HepG2 (cell line): ENCODE data around the gene ZNF284. TPM values are rescaled to one million over a fixed set of nuclear protein-coding genes. Genes with fewer than 3 reads are reported as not detected.

Experiments
- ARID4A ChIP-seq: sonication (generic); formaldehyde crosslinking; IDR thresholded peaks from 2 replicates; pipeline ENCODE4 v1.5.0; 2020; ENCODE audit warnings: mild to moderate bottlenecking, missing genetic modification reagents, borderline replicate concordance
- GABPA ChIP-seq, 2 experiments: IDR thresholded peaks; 2 replicates each; pipeline ENCODE4 v1.6.1; 2011 to 2016; ENCODE audit warnings: low read depth in 2 of 2, low read length in 1 of 2, missing biosample characterization in 1 of 2, missing genetic modification characterization in 1 of 2
- GATAD1 ChIP-seq: IDR thresholded peaks from 2 replicates; pipeline ENCODE4 v1.6.1; 2016; ENCODE audit warnings: missing genetic modification reagents, missing compliant biosample characterization
- HNF4A ChIP-seq: sonication (generic); formaldehyde crosslinking; IDR thresholded peaks from 2 replicates; pipeline ENCODE4 v1.4.0; 2020; ENCODE audit warnings: missing genetic modification reagents
- KAT2B ChIP-seq: fragments of 150-350 bp; IDR thresholded peaks from 2 replicates; pipeline ENCODE4 v1.6.1; 2014; ENCODE audit warnings: low read depth, low read length, borderline replicate concordance
- POGZ ChIP-seq: sonication (generic); formaldehyde crosslinking; IDR thresholded peaks from 2 replicates; pipeline ENCODE4 v1.4.0; 2020; ENCODE audit warnings: mild to moderate bottlenecking, missing genetic modification reagents
- SALL1 ChIP-seq: sonication (generic); formaldehyde crosslinking; IDR thresholded peaks from 2 replicates; pipeline ENCODE4 v1.8.0; 2022; ENCODE audit warnings: mild to moderate bottlenecking, missing genetic modification reagents
- THAP11 ChIP-seq: IDR thresholded peaks from 2 replicates; pipeline ENCODE4 v1.6.1; 2016; ENCODE audit warnings: missing biosample characterization, missing genetic modification reagents
- ZFX ChIP-seq: sonication (generic); formaldehyde crosslinking; IDR thresholded peaks from 2 replicates; pipeline ENCODE4 v1.4.0; 2020; ENCODE audit warnings: mild to moderate bottlenecking, low read depth, missing genetic modification reagents, moderate library complexity
- ZNF143 ChIP-seq: sonication (generic); formaldehyde crosslinking; IDR thresholded peaks from 2 replicates; pipeline ENCODE4 v1.4.0; 2020; ENCODE audit warnings: missing genetic modification reagents
- ZNF280D ChIP-seq: sonication (generic); formaldehyde crosslinking; IDR thresholded peaks from 2 replicates; pipeline ENCODE4 v1.5.1; 2020; ENCODE audit warnings: mild to moderate bottlenecking, missing genetic modification reagents
- ZNF335 ChIP-seq: sonication (generic); formaldehyde crosslinking; IDR thresholded peaks from 2 replicates; pipeline ENCODE4 v1.4.0; 2020; ENCODE audit warnings: missing genetic modification reagents
- ZNF350 ChIP-seq: sonication (generic); formaldehyde crosslinking; IDR thresholded peaks from 2 replicates; pipeline ENCODE4 v1.4.0; 2020; ENCODE audit warnings: mild to moderate bottlenecking, low read depth, missing genetic modification reagents, borderline replicate concordance
- ZNF543 ChIP-seq: sonication (generic); formaldehyde crosslinking; IDR thresholded peaks from 2 replicates; pipeline ENCODE4 v1.4.0; 2020; ENCODE audit warnings: mild to moderate bottlenecking, missing genetic modification reagents
- polyA plus RNA-seq, 8 experiments: library from polyadenylated mRNA; depleted of rRNA in 3 of 8; stranded (reverse) in 7 of 8; unstranded in 1 of 8; fragments of >200 nt; fragmentation: Illumina TruSeq in 4 of 8; extraction: Trizol in 4 of 8; gene quantifications; 2 replicates each; pipeline versions ENCODE4 v1.2.1 to v1.2.3, GENCODE V29; 2011 to 2016; ENCODE audit warnings: low read depth in 4 of 8, missing spikeins in 1 of 8, mixed read lengths in 1 of 8; ENCODE audit not compliant: insufficient read depth in 1 of 8
- total RNA-seq, 5 experiments: library from RNA; depleted of rRNA; stranded (reverse); fragments of >200 nt; fragmentation: Illumina TruSeq; extraction: Trizol; gene quantifications; 2 replicates each; pipeline ENCODE4 v1.2.3, GENCODE V29; 2016; ENCODE audit warnings: low read depth in 1 of 5
- TF ChIP-seq, protein P1 (sequence below): sonication (generic); formaldehyde crosslinking; IDR thresholded peaks from 2 replicates; pipeline ENCODE4 v1.9.0; 2021; ENCODE audit warnings: mild to moderate bottlenecking, missing genetic modification reagents

ZNF284 gene
- total and polyA plus RNA-seq, 2 of the 13 experiments (the other 11 are each of a cell fraction or from before 2014, with no cell fraction given), result 1.2 to 2.3 TPM

GRCh38 chr19:44025217-44025936 lies 46.6 kb upstream of the ZNF284 start, which contains the start of gene ZNF222 (continued):
- peak; percentile 53; the same call in 1 of the 2 replicates for TF ChIP-seq ARID4A (CRISPR knock-in tag)
- TF ChIP-seq ZNF335 (CRISPR knock-in tag), result peak; percentile 81; the same call in 1 of the 2 replicates
- TF ChIP-seq GABPA (IDR thresholded peaks at IDR 0.05; ENCODE audit: low read depth, low read length), result peak; percentile 69
- TF ChIP-seq GABPA (CRISPR knock-in tag; IDR thresholded peaks at IDR 0.05; ENCODE audit: low read depth), result peak; percentile 94
- peak; percentile 84 for TF ChIP-seq GATAD1 (CRISPR knock-in tag)
- peak; percentile 98 for TF ChIP-seq THAP11 (CRISPR knock-in tag)
- no peak for TF ChIP-seq ZNF543 (CRISPR knock-in tag)
- peak; percentile 47; the same call in 1 of the 2 replicates for TF ChIP-seq POGZ (CRISPR knock-in tag)
- 0 out of 2 replicates have a peak, but pooled peaks have one; percentile 33 for TF ChIP-seq ZNF350 (CRISPR knock-in tag)
- peak; percentile 95 for TF ChIP-seq ZNF143 (CRISPR knock-in tag)
- TF ChIP-seq HNF4A (CRISPR knock-in tag), result peak; percentile 27; the same call in 1 of the 2 replicates
- TF ChIP-seq KAT2B, result no peak
- TF ChIP-seq, protein P1, sequence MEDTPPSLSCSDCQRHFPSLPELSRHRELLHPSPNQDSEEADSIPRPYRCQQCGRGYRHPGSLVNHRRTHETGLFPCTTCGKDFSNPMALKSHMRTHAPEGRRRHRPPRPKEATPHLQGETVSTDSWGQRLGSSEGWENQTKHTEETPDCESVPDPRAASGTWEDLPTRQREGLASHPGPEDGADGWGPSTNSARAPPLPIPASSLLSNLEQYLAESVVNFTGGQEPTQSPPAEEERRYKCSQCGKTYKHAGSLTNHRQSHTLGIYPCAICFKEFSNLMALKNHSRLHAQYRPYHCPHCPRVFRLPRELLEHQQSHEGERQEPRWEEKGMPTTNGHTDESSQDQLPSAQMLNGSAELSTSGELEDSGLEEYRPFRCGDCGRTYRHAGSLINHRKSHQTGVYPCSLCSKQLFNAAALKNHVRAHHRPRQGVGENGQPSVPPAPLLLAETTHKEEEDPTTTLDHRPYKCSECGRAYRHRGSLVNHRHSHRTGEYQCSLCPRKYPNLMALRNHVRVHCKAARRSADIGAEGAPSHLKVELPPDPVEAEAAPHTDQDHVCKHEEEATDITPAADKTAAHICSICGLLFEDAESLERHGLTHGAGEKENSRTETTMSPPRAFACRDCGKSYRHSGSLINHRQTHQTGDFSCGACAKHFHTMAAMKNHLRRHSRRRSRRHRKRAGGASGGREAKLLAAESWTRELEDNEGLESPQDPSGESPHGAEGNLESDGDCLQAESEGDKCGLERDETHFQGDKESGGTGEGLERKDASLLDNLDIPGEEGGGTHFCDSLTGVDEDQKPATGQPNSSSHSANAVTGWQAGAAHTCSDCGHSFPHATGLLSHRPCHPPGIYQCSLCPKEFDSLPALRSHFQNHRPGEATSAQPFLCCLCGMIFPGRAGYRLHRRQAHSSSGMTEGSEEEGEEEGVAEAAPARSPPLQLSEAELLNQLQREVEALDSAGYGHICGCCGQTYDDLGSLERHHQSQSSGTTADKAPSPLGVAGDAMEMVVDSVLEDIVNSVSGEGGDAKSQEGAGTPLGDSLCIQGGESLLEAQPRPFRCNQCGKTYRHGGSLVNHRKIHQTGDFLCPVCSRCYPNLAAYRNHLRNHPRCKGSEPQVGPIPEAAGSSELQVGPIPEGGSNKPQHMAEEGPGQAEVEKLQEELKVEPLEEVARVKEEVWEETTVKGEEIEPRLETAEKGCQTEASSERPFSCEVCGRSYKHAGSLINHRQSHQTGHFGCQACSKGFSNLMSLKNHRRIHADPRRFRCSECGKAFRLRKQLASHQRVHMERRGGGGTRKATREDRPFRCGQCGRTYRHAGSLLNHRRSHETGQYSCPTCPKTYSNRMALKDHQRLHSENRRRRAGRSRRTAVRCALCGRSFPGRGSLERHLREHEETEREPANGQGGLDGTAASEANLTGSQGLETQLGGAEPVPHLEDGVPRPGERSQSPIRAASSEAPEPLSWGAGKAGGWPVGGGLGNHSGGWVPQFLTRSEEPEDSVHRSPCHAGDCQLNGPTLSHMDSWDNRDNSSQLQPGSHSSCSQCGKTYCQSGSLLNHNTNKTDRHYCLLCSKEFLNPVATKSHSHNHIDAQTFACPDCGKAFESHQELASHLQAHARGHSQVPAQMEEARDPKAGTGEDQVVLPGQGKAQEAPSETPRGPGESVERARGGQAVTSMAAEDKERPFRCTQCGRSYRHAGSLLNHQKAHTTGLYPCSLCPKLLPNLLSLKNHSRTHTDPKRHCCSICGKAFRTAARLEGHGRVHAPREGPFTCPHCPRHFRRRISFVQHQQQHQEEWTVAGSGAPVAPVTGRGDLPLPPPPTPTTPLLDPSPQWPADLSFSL, result no peak
- peak; percentile 35; the same call in 1 of the 2 replicates for TF ChIP-seq SALL1 (CRISPR knock-in tag)
- TF ChIP-seq ZNF280D, result no peak
- TF ChIP-seq ZFX (CRISPR knock-in tag), result peak; percentile 70
